Measurements from ENCODE around the gene C1orf74.
"Not testable (repeated sequence)": the region's sequence is repeated elsewhere in the genome, so short reads cannot be mapped to it uniquely, and the experiment has no call there.

The C1orf74 gene

GRCh38 chr1:209805875-209806760 is 21.8 kb upstream of the C1orf74 start, which contains the start of gene IRF6:
Gene IRF6 (minus strand): TSS chr1:209806142. CDS start chr1:209801413, 4,729 bp downstream.
- peak; percentile 32 to 61 for DNase-seq (ENCODE audit: extremely low read depth in 1 of 2, low read depth in 1 of 2)

DNA sequence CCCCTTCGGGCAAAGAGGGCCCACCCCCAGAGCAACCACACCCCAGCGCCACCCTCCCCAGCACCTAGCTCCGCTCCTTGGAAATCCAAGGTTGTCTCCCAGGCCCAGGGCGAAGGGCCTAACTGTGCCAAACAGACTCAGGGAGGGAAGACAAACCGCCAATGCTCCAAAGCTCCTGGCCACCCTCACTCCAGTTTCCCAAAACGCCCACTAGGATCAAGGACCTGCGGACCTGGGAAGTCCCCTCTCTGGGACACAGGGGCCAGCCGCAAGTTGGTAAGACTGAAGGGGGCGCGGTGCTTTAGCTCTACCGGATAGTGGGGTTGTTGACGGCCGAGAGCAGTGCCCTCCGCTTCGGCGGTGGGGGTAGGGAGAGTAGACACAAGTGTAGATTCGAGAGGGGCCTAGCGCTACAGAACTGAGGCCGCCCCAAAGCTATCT is 21.0 kb upstream of the C1orf74 start:
- DNase-seq (ENCODE audit: extremely low read depth in 1 of 2, low read depth in 1 of 2) = no peak

GRCh38 chr1:209803568-209803967 is 19.2 kb upstream of the C1orf74 start:
- no peak for DNase-seq (ENCODE audit: extremely low read depth in 1 of 2, low read depth in 1 of 2)

GRCh38 chr1:209802780-209803152 is 18.4 kb upstream of the C1orf74 start:
- DNase-seq (ENCODE audit: extremely low read depth in 1 of 2, low read depth in 1 of 2) = no peak

- DNase-seq (ENCODE audit: extremely low read depth in 1 of 2, low read depth in 1 of 2) = no peak
Measured at GRCh38 chr1:209802117-209802779, 17.9 kb upstream of the C1orf74 start.

DNA sequence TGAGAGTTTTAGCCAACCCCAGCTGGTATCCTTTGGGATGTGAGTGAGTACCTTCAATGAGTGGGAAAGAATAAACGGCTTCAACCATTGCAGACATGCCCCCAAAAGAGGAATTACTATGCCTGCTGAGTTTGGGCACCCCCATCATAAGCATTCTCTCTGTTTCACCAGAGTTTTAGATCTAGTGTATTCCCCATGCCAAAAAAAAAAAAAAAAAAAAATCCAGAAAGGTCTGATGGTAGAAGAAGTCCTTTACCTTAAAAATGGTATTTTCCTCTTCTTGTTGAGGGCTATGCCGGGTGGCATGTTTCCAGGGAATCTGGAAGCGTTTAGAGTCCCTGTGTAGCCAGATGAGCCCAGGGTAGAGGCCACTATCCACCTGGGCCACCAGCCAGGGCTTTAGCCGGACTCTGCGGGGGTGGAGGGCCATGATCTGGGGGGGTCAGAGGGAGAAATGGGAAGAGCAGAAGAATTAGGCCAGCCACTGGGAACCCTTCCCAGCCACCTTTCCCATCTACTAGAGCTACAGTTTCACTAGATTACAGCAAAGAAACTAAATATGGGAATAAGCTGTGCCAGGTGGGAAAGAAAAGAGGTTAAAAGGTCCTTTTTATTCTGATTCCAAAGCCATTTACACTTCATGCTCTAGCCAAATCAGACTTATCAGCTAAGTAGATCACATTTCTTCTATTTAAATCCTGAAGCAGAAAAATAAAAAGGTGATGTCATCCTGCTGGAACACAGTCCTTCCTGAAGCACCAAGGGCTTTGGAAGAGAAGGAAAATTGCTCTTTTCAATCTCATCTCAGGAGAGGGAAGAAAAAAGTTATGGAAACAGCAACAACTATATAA is 16.9 kb upstream of the C1orf74 start:
- no peak for DNase-seq (ENCODE audit: extremely low read depth in 1 of 2, low read depth in 1 of 2)

GRCh38 chr1:209797978-209798639 is 13.8 kb upstream of the C1orf74 start:
- DNase-seq (ENCODE audit: extremely low read depth in 1 of 2, low read depth in 1 of 2) = no peak

DNA sequence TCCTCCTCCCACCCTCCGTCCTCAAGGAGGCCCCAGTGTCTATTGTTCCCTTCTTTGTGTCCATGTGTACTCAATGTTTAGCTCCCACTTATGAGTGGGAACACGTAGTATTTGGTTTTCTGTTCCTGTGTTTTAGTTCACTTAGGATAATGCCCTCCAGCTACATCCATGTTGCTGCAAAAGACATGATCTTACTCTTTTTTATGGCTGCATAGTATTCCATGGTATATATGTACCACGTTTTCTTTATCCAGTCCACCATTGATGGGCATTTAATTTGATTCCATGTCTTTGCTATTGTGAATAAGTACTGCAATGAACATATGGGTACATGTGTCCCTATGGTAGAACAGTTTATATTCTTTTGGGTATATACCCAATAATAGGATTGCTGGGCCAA is 9.4 kb upstream of the C1orf74 start:
- DNase-seq (ENCODE audit: extremely low read depth in 1 of 2, low read depth in 1 of 2) = not testable (repeated sequence)

GRCh38 chr1:209791920-209792319 is 7.6 kb upstream of the C1orf74 start:
- DNase-seq (ENCODE audit: extremely low read depth in 1 of 2, low read depth in 1 of 2) = no peak

DNA sequence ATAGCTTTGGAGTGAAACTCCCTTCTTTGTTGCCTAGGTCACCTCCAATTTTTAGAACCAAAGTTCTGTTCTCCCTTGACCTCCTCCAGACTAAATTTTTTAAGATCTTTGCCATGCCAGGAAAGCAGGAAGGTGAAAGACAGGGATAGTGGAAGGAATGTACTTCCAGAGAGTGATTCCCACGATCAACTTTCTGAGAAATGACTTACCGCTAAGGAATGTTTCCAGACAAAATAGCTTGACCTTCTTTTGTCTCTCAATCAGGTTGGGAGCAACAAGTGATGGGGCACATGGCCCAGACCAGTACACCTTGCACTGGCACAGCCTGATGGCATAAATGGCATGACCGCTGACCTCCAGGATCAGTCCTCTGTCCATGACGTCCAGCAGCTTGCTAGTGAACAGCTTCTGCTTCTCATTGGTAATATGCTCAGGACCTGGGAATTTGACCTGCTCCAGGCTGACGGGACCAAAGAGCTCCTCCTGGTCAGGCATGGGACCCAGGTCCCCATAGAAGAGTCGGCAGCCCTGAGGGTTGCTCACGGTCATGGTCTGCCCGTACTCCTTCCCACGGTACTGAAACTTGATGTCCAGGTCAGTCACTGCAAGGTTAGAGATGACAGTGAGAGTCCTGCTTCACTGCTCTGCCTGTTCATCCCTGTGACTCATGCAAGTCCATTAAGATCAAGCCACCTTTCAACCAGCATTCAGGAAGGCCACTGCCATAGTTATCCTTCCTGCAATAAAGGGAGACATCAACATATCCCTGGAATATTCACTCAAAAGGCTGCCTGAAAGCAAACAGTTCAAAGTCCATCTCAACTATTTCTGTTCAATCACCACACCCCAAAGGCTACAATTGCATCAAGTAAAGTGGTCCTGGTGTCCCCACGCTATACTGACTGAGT is 6.2 kb upstream of the C1orf74 start:
- no peak for DNase-seq (ENCODE audit: extremely low read depth in 1 of 2, low read depth in 1 of 2)

DNA sequence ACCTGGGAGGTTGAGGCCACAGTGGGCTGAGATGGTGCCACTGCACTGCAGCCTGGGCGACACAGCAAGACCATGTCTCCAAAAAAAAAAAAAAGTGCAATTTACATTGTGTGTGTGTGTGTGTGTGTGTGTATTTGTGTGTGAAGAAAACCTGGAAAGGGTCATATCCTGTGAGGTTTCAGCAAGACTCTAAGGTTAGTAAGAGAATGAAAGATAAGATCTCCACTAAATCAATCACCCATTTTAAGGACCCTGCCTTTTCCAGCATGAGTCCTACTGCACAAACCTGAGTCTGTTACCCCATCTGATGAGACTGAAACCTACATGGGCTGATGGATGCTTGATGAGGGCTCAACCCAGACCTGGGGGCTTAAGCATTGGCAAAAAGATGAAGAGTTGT is 4.9 kb upstream of the C1orf74 start:
- no peak for DNase-seq (ENCODE audit: extremely low read depth in 1 of 2, low read depth in 1 of 2)

GRCh38 chr1:209787551-209787950 is 3.2 kb upstream of the C1orf74 start:
- DNase-seq (ENCODE audit: extremely low read depth in 1 of 2, low read depth in 1 of 2) = no peak

DNA sequence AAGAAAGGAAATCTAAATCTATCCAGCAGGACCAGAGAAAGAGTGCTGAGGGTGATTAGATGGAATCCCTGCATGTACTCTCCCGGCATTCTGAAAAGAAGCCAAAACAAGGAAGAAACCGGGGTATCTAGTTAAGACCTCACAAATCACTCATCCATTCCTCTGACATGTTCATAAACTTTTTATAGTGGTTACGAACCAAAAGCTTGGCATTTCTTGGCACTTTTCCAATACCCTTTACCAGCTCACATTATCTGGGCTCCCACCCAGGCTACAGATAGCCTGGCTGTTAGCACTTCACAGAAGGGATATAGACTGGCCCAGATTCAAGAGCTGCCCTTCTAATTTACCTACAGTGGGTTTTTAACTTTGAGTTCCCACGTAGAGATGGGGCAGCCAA is 1.8 kb upstream of the C1orf74 start:
- DNase-seq (ENCODE audit: extremely low read depth in 1 of 2, low read depth in 1 of 2) = no peak

- no peak for DNase-seq (ENCODE audit: extremely low read depth in 1 of 2, low read depth in 1 of 2)
Measured at GRCh38 chr1:209785592-209785991, 1.2 kb upstream of the C1orf74 start.

DNA sequence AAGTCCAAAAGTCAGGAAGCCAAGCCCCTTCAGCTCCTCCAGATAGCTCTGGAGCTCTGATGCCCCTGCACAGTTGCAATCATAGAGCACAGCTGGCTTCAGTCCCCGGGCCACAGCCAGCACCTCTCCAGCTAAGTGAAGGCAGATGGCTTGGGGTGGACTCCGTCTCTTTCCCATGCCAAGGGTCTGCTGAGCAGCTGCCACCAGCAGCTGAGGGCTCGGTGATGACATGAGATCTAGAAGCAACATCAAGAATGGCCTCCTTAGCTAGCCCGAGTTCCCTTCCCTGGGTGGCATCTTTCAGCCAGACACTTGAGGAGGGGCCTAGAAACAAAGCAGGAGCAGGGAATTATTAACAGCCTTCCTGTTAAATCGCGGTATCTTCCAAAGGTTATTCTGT is 973 bp downstream of the C1orf74 start:
- no peak for DNase-seq (ENCODE audit: extremely low read depth in 1 of 2, low read depth in 1 of 2)

GRCh38 chr1:209780268-209780667 is 4.1 kb downstream of the C1orf74 start:
- DNase-seq (ENCODE audit: extremely low read depth in 1 of 2, low read depth in 1 of 2) = no peak

DNA sequence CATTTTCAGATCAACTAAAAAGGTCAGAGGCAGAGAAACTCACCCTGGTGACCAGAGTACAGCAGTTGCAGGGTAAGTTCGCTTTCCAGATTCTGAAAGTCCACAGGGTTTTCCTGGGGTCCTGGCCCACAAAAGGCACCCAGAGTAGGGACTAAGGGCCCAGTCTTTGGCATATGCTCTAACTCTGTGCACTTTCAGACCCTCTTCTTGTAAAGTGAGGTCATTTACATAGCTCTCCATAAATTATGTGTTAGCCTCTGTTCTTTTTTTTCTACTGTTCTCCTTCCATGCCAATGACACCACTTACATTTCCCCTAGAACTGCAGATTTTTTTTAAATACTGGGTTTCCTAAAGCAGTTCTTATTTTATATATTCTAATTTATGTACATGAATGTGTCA is 6.3 kb downstream of the C1orf74 start:
- DNase-seq (ENCODE audit: extremely low read depth in 1 of 2, low read depth in 1 of 2) = no peak

DNA sequence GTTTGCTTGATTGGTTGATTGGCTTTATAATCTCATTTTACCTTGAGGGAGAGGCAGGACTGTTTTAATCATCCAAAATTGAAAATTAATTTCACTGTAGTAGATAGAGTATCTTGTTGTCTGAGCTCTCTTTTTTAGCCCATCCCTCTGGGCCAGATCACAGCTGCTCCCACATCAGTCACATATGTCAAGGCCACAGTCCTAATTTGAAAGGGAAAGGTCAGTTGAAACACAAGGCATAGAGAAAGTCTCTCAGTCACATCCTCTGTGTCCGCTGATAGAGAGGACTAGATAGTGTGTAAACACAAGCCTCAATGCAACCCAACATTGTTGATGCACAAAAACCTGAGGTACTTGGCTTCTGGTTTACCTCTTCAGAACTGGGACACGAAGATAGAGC is 6.8 kb downstream of the C1orf74 start:
- DNase-seq (ENCODE audit: extremely low read depth in 1 of 2, low read depth in 1 of 2) = no peak

DNA sequence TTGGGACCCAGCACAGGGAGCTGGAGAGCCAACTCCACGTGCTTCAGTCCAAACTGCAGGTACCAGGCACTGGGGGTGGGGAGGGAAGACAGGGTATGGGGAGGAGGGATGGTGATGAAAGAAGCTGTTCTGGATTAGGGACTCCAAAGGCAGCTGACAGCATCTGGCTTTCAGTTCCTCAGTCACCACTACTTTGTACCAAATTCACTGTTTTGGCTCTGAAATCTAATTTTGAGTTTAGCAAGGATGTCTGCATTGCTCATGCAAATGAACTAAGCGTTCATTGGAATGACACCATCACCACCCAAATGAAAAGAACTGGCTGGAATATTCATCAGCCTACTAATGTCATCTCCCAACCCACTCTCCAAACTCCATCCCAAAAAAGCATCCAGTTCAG is 8.7 kb downstream of the C1orf74 start:
- DNase-seq (ENCODE audit: extremely low read depth in 1 of 2, low read depth in 1 of 2) = no peak

DNA sequence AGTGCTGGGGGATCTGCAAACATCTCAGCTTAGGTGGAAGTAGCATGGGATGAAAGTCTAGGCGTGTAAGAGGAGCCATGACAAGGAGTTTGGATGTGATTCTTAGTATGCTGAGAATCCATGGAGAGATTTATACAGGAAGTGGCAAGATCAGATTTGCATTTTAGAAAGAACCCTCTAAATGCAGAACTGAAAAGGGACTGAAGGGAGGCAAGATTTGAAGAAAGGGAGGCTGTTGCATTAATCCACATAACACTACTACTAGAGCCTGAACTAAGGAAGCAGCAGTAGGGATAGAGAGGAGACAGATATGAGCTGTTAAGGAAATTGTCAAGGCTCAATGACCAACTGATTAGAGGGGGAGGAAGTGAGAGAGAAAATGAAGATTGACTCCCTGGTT is 9.8 kb downstream of the C1orf74 start:
- no peak for DNase-seq (ENCODE audit: extremely low read depth in 1 of 2, low read depth in 1 of 2)

All from activated CD8-positive, alpha-beta memory T cell treated with anti-CD3 and anti-CD28 coated beads for 1 hour (primary cell).